Activated naive CD4-positive, alpha-beta T cell treated with Interleukin-2 at 50 U/mL for 16 hours (primary cell): ENCODE data around the gene NEDD4L.
"Not testable (repeated sequence)": the region's sequence is repeated elsewhere in the genome, so short reads cannot be mapped to it uniquely, and the experiment has no call there.

ENCODE experiments used
- DNase-seq: peaks from one replicate; pipeline ENCODE4 v3.0.0-alpha.2; 2020

Gene NEDD4L

GRCh38 chr18:58360324-58360723 is 316.3 kb downstream of the NEDD4L start:
- no peak for DNase-seq

GRCh38 chr18:58361212-58361611 is 317.2 kb downstream of the NEDD4L start:
- no peak for DNase-seq

- no peak for DNase-seq
Measured at GRCh38 chr18:58362027-58362575, 318.1 kb downstream of the NEDD4L start.

GRCh38 chr18:58362829-58363271 is 318.8 kb downstream of the NEDD4L start:
- DNase-seq, result no peak

DNA sequence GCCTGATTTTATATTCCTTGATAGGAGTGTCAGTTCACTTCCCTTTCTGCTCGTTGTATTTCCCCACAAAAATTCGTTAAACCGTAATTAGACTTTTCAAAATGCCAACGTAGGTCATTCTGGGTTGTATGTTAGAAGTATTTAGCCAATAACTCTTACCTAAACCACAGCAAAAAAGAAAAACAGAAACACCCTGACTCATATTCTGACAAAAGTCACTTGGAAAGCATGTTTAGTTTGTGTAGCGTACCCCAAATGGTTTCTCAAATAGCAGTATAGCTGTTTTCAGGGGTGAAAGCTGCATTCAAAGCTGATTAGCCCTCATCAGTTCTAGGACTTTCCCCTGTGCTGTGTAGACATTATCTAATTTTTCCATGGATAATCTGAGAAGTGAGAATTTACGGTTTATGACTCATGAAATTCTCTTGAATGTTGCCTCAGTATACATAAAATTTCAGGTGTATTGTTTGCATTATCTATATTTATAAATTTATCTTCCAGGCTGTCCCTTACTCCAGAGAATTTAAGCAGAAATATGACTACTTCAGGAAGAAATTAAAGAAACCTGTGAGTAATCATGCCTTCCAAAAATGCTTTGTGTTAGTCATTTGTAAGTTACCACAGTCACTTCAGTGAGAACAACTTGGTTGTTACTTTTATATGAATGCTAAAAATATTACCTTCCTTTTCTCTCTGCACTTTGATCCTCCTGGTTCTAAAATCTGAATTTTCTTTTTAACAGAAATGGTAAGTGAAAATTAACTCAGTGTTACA is 319.9 kb downstream of the NEDD4L start:
- no peak for DNase-seq

GRCh38 chr18:58364876-58365528 is 321.0 kb downstream of the NEDD4L start:
- DNase-seq, result no peak

DNA sequence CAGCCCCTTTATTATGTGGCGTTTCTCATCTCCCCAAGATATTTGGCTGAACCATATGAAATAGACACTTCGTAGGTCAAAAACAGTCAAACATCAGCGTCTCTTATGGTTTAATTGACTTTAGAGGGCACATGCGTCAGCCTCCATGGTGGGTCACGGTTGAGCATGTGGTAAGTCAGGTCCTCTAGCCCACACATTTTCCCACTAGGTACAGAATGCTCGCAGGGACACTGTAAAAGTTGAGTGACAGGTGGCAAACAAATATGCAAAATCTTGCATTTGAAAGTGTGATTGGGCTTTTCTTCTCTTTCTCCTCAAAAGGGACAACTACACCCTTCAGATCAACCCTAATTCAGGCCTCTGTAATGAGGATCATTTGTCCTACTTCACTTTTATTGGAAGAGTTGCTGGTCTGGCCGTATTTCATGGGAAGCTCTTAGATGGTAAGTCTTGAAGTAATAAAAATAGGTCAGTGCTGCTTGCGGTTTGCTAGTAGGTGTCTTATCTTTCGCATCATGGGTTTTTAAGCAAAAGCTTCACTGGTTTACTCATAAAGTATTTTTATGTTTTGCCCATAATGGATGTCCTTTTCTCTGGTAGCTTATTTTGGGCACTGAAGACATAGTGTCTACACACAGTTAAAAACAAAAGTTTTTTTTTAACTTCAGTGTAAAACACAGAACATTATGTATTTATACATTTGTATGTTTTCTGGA is 323.6 kb downstream of the NEDD4L start:
- no peak for DNase-seq

- DNase-seq, result no peak
Measured at GRCh38 chr18:58369616-58370015, 325.6 kb downstream of the NEDD4L start.

DNA sequence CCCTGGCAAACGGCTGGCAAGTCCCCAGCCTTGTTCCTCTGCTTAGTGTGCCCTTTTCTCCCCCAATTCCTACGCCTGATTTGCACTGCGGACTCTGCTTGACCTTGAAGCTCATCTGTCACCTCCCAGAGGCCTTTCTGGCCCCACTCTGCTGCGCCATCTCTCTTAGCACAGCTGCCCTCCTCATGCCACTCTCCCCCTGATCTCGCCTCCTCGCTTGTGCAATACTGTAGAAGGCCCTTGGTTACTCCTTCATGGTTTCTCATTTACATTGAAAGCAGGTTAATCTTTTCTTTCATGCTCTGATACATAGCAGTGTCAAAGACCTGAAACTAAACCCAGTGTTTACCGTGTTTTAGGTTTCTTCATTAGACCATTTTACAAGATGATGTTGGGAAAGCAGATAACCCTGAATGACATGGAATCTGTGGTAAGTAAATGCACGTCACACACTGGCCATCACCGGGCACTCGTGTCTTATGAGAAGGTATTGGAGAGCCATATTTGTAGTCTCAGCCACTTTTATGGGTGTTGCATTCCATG is 326.1 kb downstream of the NEDD4L start:
- DNase-seq, result no peak

DNA sequence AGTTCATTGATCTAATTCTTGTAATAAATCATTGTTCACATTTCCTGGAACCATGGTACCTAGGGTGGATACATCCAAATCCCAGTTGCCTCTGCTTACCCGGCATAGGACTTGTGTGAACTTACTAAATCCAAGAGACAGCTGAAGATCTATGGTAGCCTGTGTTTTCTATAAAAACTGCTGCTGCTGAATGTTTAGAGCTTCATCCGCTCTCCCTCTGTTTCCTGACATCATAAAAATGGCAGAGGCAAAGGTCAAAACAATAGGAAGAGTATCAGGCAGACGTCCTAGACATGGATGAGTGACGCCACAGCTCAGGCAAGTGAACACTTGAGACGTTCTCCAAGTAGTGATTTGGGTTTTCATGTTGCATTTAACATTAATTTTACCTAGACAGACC is 326.6 kb downstream of the NEDD4L start:
- DNase-seq, result no peak

- no peak for DNase-seq
Measured at GRCh38 chr18:58373481-58373880, 329.5 kb downstream of the NEDD4L start.

GRCh38 chr18:58375051-58375450 is 331.0 kb downstream of the NEDD4L start:
- no peak for DNase-seq

DNA sequence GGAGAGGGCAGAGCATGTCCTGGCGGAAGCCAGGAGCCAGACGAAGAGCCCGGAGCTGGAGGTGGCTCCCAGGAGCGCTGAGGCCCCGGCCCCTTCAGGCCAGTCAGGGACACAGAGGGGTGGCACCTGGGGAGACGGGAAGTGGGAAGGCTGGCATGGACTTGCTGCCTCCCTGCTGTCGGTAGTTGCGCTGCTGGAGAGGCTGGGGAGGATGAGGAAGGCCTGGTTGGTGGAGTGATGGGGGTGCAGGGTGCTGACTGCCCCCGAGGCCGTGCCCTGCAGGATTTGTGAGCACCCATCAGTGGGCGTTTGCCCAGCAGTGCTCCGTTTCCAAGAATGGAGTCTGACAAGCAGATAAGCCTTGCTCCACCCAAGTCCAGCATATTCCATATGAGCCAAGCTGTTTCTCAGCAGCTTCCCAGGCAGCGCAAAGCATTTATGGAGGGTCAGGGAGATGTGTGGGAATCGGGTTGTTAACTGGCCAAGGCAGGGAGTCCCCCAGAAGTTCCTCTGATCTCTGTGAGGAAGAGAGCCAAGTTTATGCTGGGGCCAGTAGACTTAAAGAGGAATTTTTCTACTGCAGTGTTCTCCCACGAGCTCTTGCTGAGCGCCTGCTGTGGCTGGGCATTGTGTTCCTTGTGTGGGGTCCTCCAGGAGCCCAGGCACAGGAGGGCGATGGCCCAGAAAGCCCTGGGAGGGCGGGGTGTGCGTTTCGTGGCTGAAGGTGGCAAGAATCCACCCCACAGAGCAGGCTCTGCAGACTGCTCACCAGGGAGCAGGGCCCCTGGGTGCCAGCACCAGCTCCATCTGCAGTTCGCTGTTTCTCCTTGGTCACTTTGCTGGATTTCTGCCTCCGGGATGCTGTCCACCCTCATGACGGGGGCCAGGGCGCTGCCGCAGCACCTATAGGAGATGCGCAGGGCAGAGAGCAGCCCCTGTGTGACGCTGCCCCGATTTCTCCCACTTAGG is 334.7 kb downstream of the NEDD4L start:
- DNase-seq, result no peak

- DNase-seq, result no peak
Measured at GRCh38 chr18:58379443-58379842, 335.4 kb downstream of the NEDD4L start.

DNA sequence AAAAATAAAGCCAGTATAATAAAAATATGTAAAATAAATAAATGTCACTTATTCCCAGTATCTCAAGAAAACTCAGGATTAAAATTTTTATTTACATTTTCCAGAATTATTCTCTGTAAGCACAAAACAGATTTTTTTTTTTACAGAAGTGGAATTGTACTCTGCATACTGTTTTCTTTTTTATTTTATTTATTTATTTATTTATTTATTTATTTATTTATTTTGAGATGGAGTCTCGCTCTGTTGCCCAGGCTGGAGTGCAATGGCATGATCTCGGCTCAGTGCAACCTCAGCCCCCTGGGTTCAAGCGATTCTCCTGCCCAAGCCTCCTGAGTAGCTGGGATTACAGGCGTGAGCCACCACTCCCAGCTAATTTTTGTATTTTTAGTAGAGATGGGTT is 336.1 kb downstream of the NEDD4L start:
- DNase-seq, result not testable (repeated sequence)

- no peak for DNase-seq
Measured at GRCh38 chr18:58381676-58382411, 337.8 kb downstream of the NEDD4L start.

DNA sequence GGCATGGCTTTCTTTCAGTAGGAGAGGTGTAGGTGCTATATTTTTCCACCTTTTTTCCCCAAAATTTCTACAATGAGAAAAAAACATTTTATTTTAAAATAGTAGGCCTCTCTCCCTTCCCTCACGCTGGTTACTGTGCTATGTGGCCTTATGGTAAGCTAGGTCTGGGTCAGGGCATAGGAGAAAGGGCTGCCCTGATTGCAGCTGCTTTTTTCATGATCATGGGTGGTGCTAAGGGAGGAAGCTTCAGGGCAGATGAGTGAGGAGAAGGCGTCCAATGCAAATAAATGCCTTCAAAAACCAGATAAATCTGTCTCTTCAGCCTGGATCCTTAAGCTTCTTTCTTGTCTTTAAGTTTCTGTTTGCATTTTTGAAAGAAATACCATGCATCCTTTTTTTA is 338.4 kb downstream of the NEDD4L start:
- no peak for DNase-seq

- no peak for DNase-seq
Measured at GRCh38 chr18:58385472-58385871, 341.4 kb downstream of the NEDD4L start.

- DNase-seq, result no peak
Measured at GRCh38 chr18:58386780-58387179, 342.8 kb downstream of the NEDD4L start.

- no peak for DNase-seq
Measured at GRCh38 chr18:58387716-58388115, 343.7 kb downstream of the NEDD4L start.

DNA sequence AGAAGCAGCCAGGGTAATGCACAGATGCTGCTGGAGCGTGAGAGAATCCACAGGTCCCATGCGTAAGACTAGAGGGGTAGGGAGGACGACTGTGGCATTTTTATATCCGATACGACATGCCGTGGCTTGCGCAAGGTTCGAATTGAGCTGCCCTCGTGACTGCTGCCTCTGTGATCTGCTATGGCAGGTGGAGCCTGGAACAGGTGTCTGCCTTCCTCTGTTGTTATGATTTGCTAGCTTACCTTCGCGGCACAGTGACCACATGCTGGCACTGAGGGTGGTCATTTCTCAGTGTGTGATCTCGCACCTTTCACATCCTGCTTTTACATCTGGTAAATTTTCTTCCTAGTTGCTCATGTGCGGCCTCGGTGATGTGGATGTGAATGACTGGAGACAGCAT is 344.7 kb downstream of the NEDD4L start:
- no peak for DNase-seq
